ENCODE results near the gene UTP25.

Gene UTP25

DNA sequence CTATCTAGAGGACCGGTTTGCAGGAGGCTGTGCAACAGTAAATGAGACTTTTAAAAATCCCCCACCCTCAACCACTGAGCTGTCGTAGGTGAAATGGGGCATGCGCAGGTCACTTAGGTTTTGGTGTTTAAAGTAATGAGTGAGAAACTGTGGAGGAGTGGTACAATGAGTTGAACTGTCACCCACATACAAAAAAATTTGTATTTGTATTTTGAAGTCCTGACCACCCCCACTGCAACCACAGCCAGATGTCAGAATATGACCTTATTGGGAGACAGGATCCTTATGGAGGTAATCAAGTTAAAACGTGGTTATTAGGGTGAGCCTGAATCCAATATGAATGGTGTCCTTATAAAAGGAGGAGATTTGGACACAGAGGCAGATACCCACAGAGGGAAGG lies 20.3 kb upstream of the UTP25 start:
- DNase-seq = no peak

DNA sequence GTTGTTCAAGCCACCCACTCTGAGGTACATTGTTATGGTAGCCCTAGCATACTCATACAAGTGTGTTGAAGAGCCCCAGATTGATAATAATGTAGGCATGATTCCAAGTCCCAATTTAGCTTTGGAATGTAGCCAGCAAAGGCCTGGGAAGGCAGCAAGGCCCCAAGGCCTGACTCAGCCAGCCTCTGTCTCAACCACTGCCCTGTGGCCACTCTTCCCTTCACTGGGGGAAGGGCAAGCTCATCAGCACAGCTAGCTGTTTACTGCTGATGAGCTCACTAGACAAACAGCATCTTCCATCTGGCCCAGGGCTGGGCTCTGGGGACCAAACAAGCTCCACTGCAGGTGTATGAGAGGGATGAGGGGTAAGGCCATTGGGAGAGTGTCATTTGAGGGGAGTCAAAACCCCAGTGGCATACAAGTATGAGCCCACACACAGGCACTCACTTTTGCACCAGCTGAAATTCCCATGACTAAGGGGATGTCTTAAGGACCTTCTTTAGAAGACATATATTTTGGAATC lies 19.7 kb upstream of the UTP25 start:
- no peak for DNase-seq

DNA sequence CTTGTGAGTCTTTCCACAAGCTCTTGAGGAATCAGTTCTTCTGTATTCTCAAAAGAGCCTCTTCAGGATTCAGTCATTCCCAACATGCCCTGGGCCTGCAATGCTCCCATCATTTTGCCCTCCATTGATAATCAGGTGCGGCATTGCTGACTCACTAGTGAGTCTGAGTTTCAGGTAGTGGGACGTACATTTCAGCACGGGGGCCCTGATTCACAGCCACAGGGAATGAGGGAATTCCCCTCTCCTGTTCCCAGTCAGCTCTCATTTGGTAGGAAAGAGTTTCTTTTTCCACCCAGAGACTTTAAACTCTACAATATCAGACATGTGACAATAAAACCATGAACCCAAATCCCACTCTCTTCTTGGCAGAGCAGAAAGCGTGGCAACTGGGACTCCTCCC lies 18.2 kb upstream of the UTP25 start:
- DNase-seq = no peak

DNA sequence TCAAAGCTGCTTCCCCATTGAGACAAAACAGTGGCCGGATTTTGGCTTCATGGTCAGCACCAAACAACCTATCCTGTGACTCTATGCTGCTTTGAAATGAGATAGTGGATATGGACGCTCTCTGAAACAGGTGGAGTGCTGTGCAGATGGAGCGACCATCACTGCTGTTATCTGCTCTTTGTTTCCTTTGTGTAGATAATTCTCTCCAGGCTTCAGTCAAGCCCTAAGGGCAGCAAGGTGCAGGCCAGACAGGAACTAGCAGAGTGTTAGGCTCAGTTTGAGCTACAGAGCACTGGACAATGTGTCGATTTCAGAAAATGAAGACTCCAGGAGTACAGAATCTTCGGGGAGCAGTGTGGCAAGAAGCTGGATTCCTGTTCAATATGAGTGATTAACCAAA lies 17.0 kb upstream of the UTP25 start:
- no peak for DNase-seq

DNA sequence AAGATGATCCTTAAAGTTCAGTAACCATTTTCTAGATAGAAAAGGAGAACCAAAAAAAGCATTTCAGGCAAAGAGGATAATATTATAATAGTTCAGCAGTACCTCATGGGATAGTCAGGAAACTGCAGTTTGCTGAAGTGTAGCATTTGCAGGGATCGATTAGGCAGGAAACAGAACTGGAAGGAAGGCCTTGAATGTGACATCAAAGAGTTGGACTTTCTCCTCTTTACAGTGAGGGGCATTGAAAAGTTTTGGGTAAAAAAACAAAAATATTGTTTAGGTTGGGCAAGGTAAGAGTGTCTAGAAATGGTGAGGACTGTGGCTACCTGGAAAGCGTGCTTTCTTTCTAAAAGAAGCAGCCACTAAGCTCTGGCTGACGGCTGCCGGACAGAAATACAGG lies 13.9 kb upstream of the UTP25 start:
- no peak for DNase-seq

DNA sequence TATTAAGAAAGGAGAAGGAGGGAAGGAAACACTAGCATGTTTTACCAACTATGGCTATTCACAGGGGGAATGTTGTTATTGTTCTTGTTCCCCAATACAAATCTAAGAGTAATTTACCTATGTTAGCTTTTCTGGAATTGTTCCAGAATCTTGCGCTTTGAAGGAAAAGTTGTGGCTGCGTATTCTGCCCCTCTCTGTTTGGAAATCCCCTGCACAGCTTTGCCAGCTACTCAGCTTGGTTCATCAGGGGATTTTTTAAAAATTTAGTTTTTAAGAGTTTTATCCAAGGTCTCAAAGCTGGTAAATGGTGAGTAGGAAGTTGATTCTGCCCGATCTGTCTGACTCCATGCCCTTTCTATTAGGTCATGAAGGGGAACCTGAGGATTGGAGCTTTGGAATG lies 12.3 kb upstream of the UTP25 start:
- DNase-seq = no peak

DNA sequence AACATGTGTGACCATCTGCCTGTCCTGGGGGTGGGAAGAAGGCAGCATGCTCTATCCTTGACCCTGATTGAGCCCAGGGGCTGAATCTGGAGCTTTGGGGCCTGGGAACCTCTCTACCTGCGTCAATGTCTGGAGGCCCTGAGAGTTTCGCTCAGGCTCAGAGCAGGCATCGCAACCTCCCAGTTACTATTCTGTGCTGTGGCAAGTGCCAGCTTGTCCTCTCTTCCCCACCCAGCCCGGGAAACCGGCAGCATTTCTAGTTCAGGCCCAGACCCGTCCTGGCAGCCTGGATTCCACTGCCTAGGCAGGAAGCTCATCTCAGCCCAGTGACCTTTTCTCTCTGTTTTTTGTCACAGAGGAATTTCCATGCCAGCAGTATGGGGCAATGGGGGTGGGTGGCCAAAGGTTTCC lies 11.8 kb upstream of the UTP25 start:
- no peak for DNase-seq

DNA sequence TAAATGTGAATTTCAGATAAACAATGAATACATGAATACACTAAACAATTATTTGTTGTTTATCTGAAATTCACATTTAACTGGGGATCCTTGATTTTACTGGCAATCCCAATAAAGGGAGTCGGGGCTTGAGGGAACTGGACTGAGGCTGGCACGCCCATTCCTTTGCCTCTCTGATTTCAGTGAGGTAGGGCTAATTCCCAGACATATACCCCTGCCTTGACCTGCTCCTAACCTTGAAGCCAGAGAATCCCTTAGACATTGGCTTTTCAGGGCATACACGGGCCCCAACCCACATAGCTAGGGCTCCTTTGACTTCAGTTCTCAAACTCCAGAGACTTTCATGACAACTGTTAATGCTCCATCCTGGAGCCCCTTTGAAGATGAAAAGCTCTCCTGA lies 10.8 kb upstream of the UTP25 start:
- no peak for DNase-seq

DNA sequence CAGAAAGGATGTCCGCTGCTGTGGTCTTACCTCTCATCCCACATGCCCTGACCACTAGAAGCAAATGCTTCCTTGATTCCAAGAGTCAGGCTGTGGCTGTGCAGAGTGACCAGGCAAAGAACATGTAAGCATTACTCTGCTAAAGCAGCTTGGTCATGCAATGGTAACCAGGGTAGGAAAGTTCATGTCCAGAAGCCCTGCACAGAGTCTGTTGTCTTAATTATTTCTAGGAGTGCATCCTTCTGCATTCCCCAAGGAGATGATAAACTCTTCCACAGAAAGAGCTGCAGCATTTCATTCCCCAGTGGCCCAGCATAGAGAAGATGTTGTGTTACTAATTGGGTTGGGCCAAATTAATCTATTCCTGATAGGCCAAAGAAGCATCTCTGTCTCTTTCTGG lies 10.1 kb upstream of the UTP25 start:
- no peak for DNase-seq

DNA sequence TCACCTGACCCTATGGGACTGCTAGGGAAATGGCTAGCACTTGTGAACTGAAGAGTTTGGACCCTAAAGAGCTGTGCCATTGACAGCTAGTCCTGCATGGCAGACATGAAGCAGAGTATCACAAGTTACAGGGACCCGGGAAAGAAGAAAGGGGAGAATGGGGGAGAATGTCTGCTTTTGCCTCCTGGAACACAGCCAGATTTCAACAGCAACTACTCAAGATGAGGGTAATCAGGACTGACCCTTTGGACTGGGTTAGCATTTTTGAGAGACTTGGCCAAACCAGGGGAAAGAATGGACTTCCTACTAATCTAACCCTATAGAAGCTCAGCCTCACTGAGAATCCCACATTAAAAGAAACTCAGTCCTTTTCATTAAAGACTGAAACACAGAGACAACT lies 8.7 kb upstream of the UTP25 start:
- no peak for DNase-seq

DNA sequence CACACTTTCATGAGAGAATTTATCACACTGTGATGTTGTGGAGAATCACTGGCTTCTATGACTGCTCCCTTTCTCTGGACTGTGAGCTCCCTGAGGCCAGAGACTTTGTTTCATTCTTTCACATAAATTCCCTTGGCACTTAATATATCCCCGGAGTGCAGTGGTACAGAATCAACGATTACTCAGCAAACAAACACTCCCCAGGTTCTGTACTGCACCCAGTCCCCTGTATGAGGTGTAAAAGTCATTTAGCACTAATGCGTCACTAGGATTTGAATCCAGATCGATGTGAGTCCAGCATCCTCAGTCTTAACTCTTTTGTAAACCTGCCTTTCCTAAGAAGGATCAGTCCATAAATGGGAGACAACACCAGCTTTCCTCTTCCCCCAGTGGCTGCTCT lies 6.8 kb upstream of the UTP25 start:
- DNase-seq = no peak

DNA sequence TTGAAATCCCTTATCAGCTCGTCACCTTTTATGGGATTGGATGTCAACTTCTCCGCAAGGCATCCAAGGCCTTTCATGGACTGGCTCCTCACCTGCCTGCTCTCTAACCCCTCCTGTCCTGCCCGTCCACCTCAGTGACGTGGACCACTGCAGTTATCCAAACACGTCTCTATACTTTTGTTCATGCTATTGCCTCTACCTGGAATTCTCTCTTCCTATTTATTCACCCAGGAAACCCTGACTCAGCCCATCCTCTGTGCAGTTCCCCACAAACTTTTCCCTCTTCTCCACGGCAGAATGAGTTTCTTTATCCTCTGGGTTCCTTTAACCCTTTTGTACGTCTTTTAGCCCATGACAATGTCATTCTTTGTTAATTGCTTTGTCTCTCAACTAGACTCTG lies 5.1 kb upstream of the UTP25 start:
- DNase-seq = no peak

DNA sequence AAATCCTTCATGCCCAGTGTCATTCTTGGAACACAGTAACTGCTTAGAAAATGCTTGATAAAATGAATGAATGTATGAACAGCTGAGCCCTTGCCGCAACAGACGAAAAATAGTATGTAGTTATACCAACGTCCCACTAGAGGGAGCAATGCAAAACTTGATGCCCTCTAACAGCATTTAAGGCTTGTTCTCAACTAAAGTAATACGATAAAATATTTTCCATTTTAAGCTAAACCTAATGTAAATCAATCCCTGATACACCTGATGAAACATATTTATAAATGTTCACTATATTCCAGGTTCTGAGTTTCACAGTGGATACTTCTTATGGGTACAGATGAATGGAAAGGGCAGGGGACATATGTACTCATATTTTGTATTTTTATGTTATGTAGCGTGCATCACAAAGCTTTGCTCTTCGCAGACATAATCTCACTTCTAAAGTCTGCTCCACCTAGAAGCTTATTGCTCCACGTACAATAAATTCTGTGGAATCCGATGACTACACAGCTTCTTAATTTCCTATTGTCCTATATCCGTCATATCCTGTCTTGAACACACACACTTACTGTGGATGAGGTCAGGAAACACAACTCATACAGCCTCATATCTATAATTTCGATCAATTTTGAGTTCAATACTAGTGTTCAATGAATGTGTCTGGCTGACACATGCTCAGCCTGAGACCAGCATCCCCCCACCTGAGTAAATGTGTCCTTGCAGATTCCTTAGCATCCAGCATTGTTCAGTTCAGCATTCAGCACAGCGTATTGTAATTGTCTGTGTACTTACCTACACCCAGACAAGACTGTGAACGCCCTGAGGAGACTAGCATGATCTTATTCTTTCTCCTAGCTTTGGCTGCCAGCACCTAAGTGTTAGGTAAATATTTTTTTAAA lies 4.4 kb upstream of the UTP25 start:
- DNase-seq = no peak

DNA sequence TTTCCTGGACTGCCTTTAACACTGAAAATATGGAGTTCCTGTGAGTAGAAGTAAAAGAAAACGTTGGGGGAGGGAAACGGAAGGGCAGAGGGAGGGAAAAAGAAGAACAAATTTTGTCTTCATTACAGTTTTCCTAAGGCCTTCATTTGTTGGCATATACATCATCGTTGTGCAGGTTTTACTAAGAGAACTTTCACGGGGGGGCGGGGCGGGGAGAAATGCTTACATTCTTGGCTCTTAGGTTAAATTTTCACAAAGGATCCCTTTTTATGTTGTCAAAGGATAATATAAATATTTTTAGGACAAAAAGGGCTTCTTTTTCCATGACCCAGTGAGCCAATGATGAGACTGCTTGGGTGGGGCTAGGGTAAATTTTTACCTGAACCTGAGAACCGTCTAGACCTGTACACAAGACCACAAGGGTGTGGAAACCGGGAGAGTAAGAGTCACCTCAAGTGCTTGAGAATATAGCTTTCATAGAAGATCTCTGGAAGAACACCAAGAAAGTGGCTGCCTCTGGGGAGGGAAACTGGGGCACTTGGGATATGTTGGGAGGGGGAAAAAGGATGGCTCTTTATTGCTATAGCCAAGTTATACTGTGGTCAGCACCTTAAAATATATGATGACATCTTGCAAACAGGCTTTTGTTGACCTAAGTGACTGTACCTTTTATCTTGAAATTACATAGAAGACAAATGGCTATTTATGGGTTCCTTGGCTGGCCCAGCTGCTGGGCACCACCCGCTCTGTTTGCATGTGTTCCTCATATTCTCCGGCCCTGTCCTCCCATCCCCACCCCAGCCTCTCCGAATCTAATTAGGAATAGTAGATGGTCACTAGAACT lies 2.0 kb upstream of the UTP25 start:
- no peak for DNase-seq

DNA sequence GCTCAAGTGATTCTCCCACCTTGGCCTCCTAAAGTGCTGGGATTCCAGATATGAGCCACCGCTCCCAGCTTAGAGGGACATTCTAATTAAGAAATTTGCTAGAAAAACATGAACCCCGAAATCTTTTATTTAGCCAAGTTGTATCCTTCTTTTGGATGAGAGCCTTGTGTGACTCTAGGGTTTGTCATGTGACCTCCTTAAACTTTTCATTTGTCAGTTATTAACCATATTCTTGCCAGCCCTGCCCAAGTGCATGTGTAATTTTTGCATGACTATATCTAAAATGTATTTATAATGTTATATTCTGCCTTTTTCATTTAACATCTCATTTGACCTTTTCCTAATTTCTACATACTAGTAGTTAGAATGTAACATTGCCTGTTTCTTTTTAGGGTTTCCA lies 1.9 kb downstream of the UTP25 start:
- DNase-seq = no peak

DNA sequence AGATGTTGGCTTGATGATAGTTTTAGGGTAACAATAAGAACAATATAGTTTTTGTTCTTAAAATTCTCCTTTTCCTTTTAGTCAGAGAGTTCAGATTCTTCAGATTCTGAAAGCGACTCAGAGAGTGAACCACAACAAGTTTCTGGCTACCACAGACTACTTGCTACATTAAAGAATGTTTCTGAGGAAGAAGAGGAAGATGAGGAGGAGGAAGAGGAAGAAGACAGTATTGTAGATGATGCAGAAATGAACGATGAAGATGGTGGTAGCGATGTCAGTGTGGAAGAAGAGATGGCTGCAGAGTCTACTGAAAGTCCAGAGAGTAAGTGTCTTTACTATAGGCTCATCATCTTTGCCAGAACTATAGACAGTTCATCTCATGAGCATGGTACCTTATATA lies 3.0 kb downstream of the UTP25 start:
- no peak for DNase-seq

DNA sequence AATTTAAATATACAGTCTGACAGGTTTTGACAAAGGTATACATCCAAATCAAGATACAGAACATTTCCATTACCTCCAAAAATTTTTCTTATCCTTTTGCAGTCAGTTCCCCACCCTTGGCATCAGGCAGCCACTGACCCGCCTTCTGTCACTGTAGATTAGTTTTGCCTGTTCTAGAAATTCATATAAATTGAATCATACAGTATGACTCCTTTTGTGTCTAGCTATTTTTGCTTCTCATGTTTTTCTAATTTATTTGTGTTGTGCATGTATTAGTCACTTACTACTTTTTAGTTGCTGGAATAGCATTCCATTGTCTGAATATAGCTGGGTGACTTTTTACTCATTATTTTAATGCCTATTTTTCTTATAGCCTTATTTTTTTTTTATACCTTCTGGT lies 3.8 kb downstream of the UTP25 start:
- no peak for DNase-seq

DNA sequence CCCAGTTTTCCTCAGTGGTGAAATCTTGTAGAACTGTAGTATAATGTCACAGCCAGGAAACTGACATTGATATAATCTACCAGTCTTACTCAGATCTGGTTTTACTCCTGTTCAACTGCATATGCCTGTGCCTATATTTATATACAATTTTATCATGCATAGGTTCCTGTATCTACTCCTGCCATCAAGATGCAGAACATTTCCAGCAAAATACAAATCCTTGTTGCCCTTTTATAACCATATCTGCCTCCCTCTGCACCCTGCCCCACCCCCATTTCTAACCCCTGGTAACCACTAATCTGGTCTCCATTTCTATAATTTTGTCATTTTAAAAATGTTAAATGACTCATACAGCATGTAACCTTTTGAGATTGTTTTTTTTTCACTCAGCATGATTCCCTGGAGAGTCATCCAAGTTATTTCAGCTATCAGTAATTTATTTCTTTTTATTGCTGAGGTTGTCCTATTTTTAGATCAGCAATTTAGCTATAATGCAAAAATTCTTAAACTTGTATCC lies 8.1 kb downstream of the UTP25 start:
- no peak for DNase-seq

DNA sequence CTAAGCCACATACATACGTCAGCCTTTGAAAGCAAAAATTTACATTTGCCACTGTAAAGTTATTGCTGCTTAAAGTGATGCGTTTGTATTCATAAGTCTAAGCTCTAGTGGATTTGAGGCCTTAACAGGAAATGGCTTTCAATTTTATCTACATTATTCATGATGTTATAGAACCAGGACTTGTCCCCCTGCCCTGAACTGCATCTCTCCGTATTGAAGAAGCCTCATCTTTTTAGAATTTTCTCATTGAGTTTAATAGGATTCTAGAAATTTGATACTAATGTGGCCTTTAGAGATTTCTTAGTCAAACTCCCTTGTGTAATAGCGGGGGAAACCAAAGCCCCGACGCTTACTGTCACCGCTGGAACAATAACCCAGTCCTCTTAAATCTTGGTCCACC lies 9.9 kb downstream of the UTP25 start:
- DNase-seq = no peak

DNA sequence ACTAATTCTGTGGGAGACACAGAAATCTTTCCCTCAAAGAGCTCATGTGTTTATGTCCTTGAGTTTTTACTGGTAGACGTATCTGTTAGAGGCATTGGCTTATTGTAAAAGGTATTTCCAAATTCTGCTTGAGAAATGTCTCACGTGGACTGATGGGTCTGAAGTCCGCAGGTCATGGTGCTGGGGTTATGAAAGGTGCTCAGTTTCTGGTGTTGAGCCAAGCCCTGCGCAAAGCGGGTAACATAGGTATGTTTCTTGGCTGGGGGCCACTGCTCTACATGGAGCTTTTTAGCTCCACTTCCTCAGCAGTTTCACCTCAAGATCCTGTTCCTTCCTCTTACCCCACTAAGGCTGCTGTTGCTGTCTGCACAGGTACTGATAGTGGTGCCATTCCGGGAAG lies 10.8 kb downstream of the UTP25 start:
- no peak for DNase-seq

DNA sequence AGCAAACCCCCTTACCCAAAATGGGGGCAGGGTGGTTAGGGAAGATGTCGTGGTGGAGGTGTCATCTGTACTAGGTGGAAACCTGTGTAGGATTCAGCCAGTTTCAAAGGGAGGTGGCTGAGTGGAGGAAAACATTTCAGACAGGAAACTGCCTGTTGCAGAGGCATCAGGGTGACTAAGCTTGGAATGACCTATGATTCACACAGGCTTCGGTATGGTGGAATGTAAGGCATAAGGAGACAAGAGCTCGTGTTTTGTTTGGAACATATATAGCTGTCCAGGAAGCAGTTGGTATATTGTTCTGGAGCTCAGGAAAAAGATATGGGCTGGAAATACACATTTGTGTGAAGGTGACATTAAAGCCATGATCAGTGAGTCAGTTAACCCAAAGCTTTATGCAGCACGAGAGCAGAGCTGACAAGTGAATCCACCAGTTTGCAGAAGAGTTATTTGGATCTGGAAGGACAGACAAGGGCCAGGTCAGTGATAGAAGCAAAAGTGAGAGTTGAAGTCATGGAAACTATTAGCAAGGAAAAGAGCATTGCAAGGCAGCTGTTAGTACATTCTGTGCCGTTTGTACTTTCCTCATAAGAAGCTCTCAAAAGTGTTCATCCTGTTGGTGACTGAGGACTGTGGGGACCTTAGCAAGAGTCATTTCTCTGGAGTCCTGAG lies 12.2 kb downstream of the UTP25 start:
- no peak for DNase-seq

DNA sequence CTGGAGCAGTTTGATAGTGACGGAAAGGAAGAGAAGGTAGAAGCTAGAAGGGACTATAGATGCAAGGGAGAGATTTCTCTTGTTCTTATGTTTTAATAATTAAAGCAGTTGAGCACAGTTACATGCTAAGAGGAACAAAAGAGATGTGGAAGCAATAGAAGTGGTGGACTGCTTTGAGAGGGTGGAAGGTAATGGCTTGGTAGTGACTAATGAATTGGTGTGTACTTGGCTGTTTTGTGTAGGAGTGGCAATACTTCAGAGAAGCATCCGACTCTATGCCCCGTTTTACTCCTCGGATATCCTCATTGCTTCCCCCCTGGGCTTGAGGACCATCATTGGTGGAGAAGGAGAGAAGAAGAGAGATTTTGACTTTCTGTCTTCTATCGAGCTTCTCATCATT lies 12.8 kb downstream of the UTP25 start:
- DNase-seq = no peak

DNA sequence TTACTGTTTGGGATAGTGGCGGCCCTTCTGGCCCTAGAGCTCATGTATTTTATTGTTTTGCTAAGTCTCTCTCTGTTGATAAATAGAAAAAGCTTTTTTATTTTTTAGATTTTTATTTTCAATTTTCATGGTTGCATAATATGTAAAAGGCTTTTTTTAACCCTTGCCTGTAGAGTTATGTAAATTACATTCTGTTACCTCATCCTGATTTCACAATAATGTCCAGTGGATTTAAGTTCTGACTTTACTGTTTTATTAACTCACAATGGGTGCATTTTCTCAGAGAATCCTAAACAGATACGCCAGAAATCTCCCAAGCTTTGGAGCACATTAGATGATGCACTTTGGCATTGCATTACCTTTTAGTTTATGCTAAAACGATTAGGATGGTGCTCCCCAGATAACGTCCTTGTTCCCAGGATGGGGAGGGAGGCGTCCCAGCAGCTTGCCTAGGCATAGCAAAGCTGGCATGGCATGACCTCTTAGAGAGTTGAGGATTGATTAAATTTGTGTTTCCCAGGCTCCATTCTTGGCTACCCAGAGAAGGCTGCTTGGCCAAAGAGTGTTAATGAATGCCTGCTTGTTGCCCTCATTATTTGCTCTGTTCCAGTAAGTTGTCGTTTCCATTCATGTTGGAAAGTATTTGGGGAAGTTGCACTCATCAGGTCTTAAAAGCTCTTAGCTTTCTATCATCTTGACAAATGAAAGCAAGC lies 17.1 kb downstream of the UTP25 start:
- DNase-seq = no peak
